ENCODE measurements around the gene MAP3K13.

MAP3K13 gene

GRCh38 chr3:185517387-185518130 is 154.6 kb downstream of the MAP3K13 start:
- Histone ChIP-seq H3K27me3 (ENCODE audit: insufficient read depth, low read length) (no peaks in the 10 kb centered on the region; the same call in 1 of the 2 replicates), H3K9me2 (ENCODE audit: low read depth, low read length) (no peaks in the 10 kb centered on the region), H3K79me2 (ENCODE audit: insufficient read depth, low read length) (no peaks in the 10 kb centered on the region), H3K4me1 (ENCODE audit: insufficient read depth, low read length, severe bottlenecking) (no peaks in the 10 kb centered on the region), H2AFZ (ENCODE audit: low read length) (no peak overlapping the region), H3K9ac (ENCODE audit: low read length) (no peak overlapping the region), H3K4me2 (ENCODE audit: low read length) (no peak overlapping the region), H3K27ac (ENCODE audit: low read depth, low read length, poor library complexity, severe bottlenecking) (no peak overlapping the region), H3K9me3 (ENCODE audit: low read length) (no peaks in the 10 kb centered on the region), H3F3A (ENCODE audit: insufficient read depth, low read length) (no peaks in the 10 kb centered on the region), H4K20me1 (ENCODE audit: insufficient read depth, low read length) (no peaks in the 10 kb centered on the region), H3K36me3 (ENCODE audit: insufficient read depth, low read length) (no peaks in the 10 kb centered on the region), H3K4me3 (ENCODE audit: low read depth, low read length, poor library complexity, severe bottlenecking) (no peak overlapping the region)
- TF ChIP-seq CTCF (IDR thresholded peaks at IDR 0.05; ENCODE audit: low read length) (no peak), EZH2 (IDR thresholded peaks at IDR 0.05; ENCODE audit: borderline replicate concordance, low read length) (no peak)

GRCh38 chr3:185519021-185519420 is 156.1 kb downstream of the MAP3K13 start:
- Histone ChIP-seq H3F3A (ENCODE audit: insufficient read depth, low read length) (no peaks in the 10 kb centered on the region), H4K20me1 (ENCODE audit: insufficient read depth, low read length) (no peaks in the 10 kb centered on the region; the same call in 1 of the 2 replicates), H3K27me3 (ENCODE audit: insufficient read depth, low read length) (no peaks in the 10 kb centered on the region; the same call in 1 of the 2 replicates), H3K4me3 (ENCODE audit: low read depth, low read length, poor library complexity, severe bottlenecking) (no peak overlapping the region), H3K36me3 (ENCODE audit: insufficient read depth, low read length) (no peaks in the 10 kb centered on the region), H3K9ac (ENCODE audit: low read length) (no peak overlapping the region), H3K9me2 (ENCODE audit: low read depth, low read length) (no peaks in the 10 kb centered on the region), H3K9me3 (ENCODE audit: low read length) (no peaks in the 10 kb centered on the region), H3K4me2 (ENCODE audit: low read length) (no peak overlapping the region), H3K79me2 (ENCODE audit: insufficient read depth, low read length) (no peaks in the 10 kb centered on the region), H3K4me1 (ENCODE audit: insufficient read depth, low read length, severe bottlenecking) (no peaks in the 10 kb centered on the region), H2AFZ (ENCODE audit: low read length) (no peak overlapping the region), H3K27ac (ENCODE audit: low read depth, low read length, poor library complexity, severe bottlenecking) (no peak overlapping the region)
- TF ChIP-seq CTCF (IDR thresholded peaks at IDR 0.05; ENCODE audit: low read length) (no peak), EZH2 (IDR thresholded peaks at IDR 0.05; ENCODE audit: borderline replicate concordance, low read length) (no peak)

- Histone ChIP-seq H3F3A (ENCODE audit: insufficient read depth, low read length) (no peaks in the 10 kb centered on the region), H3K4me2 (ENCODE audit: low read length) (no peak overlapping the region), H4K20me1 (ENCODE audit: insufficient read depth, low read length) (no peaks in the 10 kb centered on the region; the same call in 1 of the 2 replicates), H3K9me2 (ENCODE audit: low read depth, low read length) (no peaks in the 10 kb centered on the region), H3K9ac (ENCODE audit: low read length) (no peak overlapping the region), H3K4me3 (ENCODE audit: low read depth, low read length, poor library complexity, severe bottlenecking) (no peak overlapping the region), H3K36me3 (ENCODE audit: insufficient read depth, low read length) (no peaks in the 10 kb centered on the region), H3K9me3 (ENCODE audit: low read length) (no peaks in the 10 kb centered on the region), H3K27me3 (ENCODE audit: insufficient read depth, low read length) (no peaks in the 10 kb centered on the region; the same call in 1 of the 2 replicates), H3K4me1 (ENCODE audit: insufficient read depth, low read length, severe bottlenecking) (no peaks in the 10 kb centered on the region), H2AFZ (ENCODE audit: low read length) (no peak overlapping the region), H3K79me2 (ENCODE audit: insufficient read depth, low read length) (no peaks in the 10 kb centered on the region), H3K27ac (ENCODE audit: low read depth, low read length, poor library complexity, severe bottlenecking) (no peak overlapping the region)
- TF ChIP-seq CTCF (IDR thresholded peaks at IDR 0.05; ENCODE audit: low read length) (no peak), EZH2 (IDR thresholded peaks at IDR 0.05; ENCODE audit: borderline replicate concordance, low read length) (no peak)
Observed at GRCh38 chr3:185521349-185522138, 158.6 kb downstream of the MAP3K13 start.
